ENCODE data around the gene YBX2. TPM values are rescaled to one million over a fixed set of nuclear protein-coding genes. Genes with fewer than 3 reads are reported as not detected.

YBX2 gene
- total RNA-seq (0.31 TPM in 1 of 2 replicates, not detected in the other), polyA plus RNA-seq (0.15 and 0.18 TPM in 2 replicates), polyA minus RNA-seq (not detected in 2 replicates), Bru-seq, nascent RNA (not detected), BruChase-seq, experiment 1, labeled RNA remaining after a 6-hour chase (not detected), BruChase-seq, experiment 2, labeled RNA remaining after a 2-hour chase (not detected)
- polyA plus RNA-seq (2011; cell fraction: cytosol; rRNA removed), result 0.03 and 0.04 TPM in 2 replicates
- 0.20 and 0.29 TPM in 2 replicates for polyA plus RNA-seq (2011; cell fraction: nucleus; rRNA removed)
- 0.11 and 0.29 TPM in 2 replicates for polyA plus RNA-seq (2012)
- polyA minus RNA-seq (2011; cell fraction: cytosol; rRNA and poly(A)+ RNA removed), result not detected
- not detected in 2 replicates for polyA minus RNA-seq (2011; cell fraction: nucleus; rRNA and poly(A)+ RNA removed)
- long read RNA-seq, result 0 reads

GRCh38 chr17:7294614-7295153, at the start of gene YBX2:
Gene YBX2, minus strand, starts transcription at chr17:7294639. Its CDS starts 139 bp downstream, at chr17:7294500.
- Histone ChIP-seq H3K9ac (replicated peaks; ENCODE audit: extremely low read depth, insufficient read depth, low read length) (no peak within 1 kb of the TSS), H3K9me1 (replicated peaks; ENCODE audit: control insufficient read depth, extremely low read depth, insufficient read depth, low read length) (no peaks in the 10 kb centered on the region), H3K27me3 (ENCODE audit: control insufficient read depth in 2 of 2, insufficient read depth in 2 of 2, low read length in 2 of 2) (peaks cover 16 to 28% of the 10 kb centered on the region in 2 experiments), H3K36me3 (ENCODE audit: control insufficient read depth in 2 of 2, extremely low read depth in 1 of 2, insufficient read depth in 2 of 2, low read length in 2 of 2) (no peaks in the 10 kb centered on the region), H3K4me1 (ENCODE audit: control insufficient read depth, extremely low read depth, insufficient read depth, low read length) (peaks cover 8% of the 10 kb centered on the region), H2AFZ (ENCODE audit: low read depth, low read length) (peak within 1 kb of the TSS; percentile 44), H3K9me3 (replicated peaks; ENCODE audit: control insufficient read depth, insufficient read depth, low read length) (no peaks in the 10 kb centered on the region), H3K79me2 (ENCODE audit: control insufficient read depth, insufficient read depth, low read length) (no peaks in the 10 kb centered on the region), H4K20me1 (replicated peaks; ENCODE audit: control insufficient read depth, extremely low read depth, insufficient read depth, low read length) (no peaks in the 10 kb centered on the region), H3K4me2 (ENCODE audit: insufficient read depth, low read length) (no peak within 1 kb of the TSS), H3K27ac (ENCODE audit: insufficient read depth, low read depth, low read length) (no peak within 1 kb of the TSS), H3K4me3 (replicated peaks in 1 of 3; ENCODE audit: insufficient read depth in 1 of 3, low read depth in 1 of 3, low read length in 3 of 3) (no peak within 1 kb of the TSS)
- no peak for FAIRE-seq
- peak; percentile 45 for DNase-seq (ENCODE audit: low read depth, low spot score)
- ChIA-PET CTCF (no interaction called here), POLR2A (no interaction called here)
- TF ChIP-seq GATA2 (IDR thresholded peaks at IDR 0.05; ENCODE audit: insufficient read depth, insufficient read length, low read depth, low read length) (no peak), JUN (IDR thresholded peaks at IDR 0.05; ENCODE audit: borderline replicate concordance, insufficient read depth, insufficient read length, low read depth) (no peak), FOS (IDR thresholded peaks at IDR 0.05; ENCODE audit: borderline replicate concordance, insufficient read depth, low read length) (no peak), MAX (IDR thresholded peaks at IDR 0.05; ENCODE audit: insufficient read depth, insufficient read length) (no peak), MYC (IDR thresholded peaks at IDR 0.05; ENCODE audit: low read depth, low read length) (no peak), POLR2A (IDR thresholded peaks at IDR 0.05; ENCODE audit: low read depth, low read length) (no peak), CTCF (IDR thresholded peaks at IDR 0.05; ENCODE audit: extremely low read depth in 1 of 2, insufficient read depth in 1 of 2, low read depth in 1 of 2, low read length in 2 of 2) (no peak), EZH2 (IDR thresholded peaks at IDR 0.05; ENCODE audit: borderline replicate concordance, low read depth, low read length, severe bottlenecking) (no peak), POLR2AphosphoS5 (IDR thresholded peaks at IDR 0.05; ENCODE audit: insufficient read depth, low read depth, low read length) (no peak)
- intact Hi-C loops (cut with micrococcal nuclease), result loop anchor here (5.0 kb wide), 1 partner anchor 157 kb away; no protein-coding TSS in a partner anchor
- dilution Hi-C loops (cut with MboI; ENCODE audit: extremely low pct_ligation_motif_present, low sequenced_read_pairs), result no loop called here
- BruUV-seq (replicated peaks), result no TSS peak

Data from endothelial cell of umbilical vein (primary cell).